ENCODE results near the gene HEATR5A.

DNA sequence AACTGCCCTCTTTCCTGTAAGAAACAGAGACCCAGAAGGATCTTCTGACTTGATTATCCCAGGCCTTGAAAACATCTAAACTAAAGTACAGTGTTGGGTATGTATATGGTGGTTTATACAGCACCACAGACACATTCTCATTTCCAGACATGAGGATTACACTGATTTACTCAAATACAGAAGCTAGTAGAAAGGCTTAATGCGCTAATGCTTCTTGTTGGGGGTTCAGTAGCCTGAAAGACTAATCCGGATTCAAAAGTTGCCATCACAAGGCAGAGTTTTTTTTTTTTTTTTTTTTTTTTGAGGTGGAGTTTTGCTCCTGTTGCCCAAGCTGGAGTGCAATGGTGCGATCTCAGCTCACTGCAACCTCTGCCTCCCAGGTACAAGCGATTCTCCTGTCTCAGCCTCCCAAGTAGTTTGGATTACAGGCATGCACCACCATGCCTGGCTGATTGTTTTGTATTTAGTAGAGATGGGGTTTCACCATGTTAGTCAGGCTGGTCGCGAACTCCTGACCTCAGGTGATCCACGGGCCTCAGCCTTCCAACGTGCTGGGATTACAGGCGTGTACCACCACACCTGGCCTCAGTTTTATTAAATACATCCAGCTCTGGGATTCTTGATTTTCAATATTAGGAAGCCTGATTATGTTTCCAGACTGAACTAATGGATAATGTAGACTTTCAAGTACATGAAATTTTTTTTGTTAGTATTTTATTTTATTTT is 166.4 kb downstream of the HEATR5A start:
- no peak for TF ChIP-seq CTCF (conservative IDR thresholded peaks at IDR 0.05; ENCODE audit: low read depth, low read length)
- TF ChIP-seq EZH2 (IDR thresholded peaks at IDR 0.05; ENCODE audit: borderline replicate concordance, low read depth, low read length, poor library complexity, severe bottlenecking), result no peak
